K562 (cell line): ENCODE measurements around the gene CDH5. TPM values are rescaled to one million over a fixed set of nuclear protein-coding genes. Genes with fewer than 3 reads are reported as not detected.

ENCODE experiments used
- ATAC-seq: fragments of 200-7000 bp; cut with Tn5 transposase; 3 replicates; pipeline ENCODE4 v1.9.1; 2020; ENCODE audit warnings: moderate library complexity
- BruUV-seq: library from RNA; stranded (reverse); fragments of 400-500 nt; replicated peaks from 2 replicates; lab custom pipeline; 2021; lab: Mats Ljungman, UMichigan
- CTCF ChIA-PET: fragments of 300-600 bp; formaldehyde crosslinking; extraction: SDS; loops from one replicate; lab custom pipeline; 2021; ENCODE audit warnings: low intra/inter-chr PET ratio; lab: Yijun Ruan, JAX
- POLR2A ChIA-PET: fragments of 300-600, 350-650 bp; sonication (Branson Sonifier 250); formaldehyde crosslinking; extraction: SDS; loops from one replicate; lab custom pipeline; 2021; ENCODE audit warnings: antibody characterized with exemption, inconsistent platforms; lab: Yijun Ruan, JAX
- DNase-seq, 4 experiments: peaks; one replicate each; pipeline versions ENCODE4 v3.0.0 to v3.0.0-alpha.2; 2011 to 2018; ENCODE audit warnings: low spot score in 3 of 4, mixed read lengths in 3 of 4; ENCODE audit errors: extremely low read depth in 1 of 4
- FAIRE-seq: peaks from 2 replicates; lab custom pipeline; 2011; peaks lifted over from hg19 to GRCh38; lab: Jason Lieb, UNC
- H2AFZ ChIP-seq: 2 replicates; pipeline ENCODE4 v1.6.0; 2011; ENCODE audit warnings: low read depth, low read length, control low read depth, inconsistent platforms
- H3K27ac ChIP-seq: fragments of 200-600 bp; 3 replicates; pipeline ENCODE4 v1.8.0; 2011; ENCODE audit warnings: low read depth, mild to moderate bottlenecking, control low read depth, inconsistent platforms, low read length, moderate library complexity, mixed read lengths; ENCODE audit errors: extremely low read depth
- H3K27me3 ChIP-seq, 2 experiments: fragments of 300-600 bp in 1 of 2; 2 replicates in 1 of 2; 3 replicates in 1 of 2; pipeline versions ENCODE4 v1.6.0 to v1.8.0; 2011; ENCODE audit warnings: inconsistent platforms in 2 of 2, low read length in 2 of 2, mild to moderate bottlenecking in 1 of 2, mixed read lengths in 1 of 2, moderate library complexity in 1 of 2; ENCODE audit not compliant: control insufficient read depth in 2 of 2, insufficient read depth in 2 of 2
- H3K36me3 ChIP-seq: fragments of 300-600 bp; 3 replicates; pipeline ENCODE4 v1.8.0; 2011; ENCODE audit warnings: mild to moderate bottlenecking, low read length, inconsistent platforms; ENCODE audit not compliant: control insufficient read depth, insufficient read depth
- H3K4me1 ChIP-seq, 2 experiments: fragments of 200-600 bp in 1 of 2; replicated peaks in 1 of 2; 2 replicates in 1 of 2; 3 replicates in 1 of 2; pipeline versions ENCODE4 v1.5.1 to v1.8.0; 2011; ENCODE audit warnings: inconsistent platforms in 2 of 2, low read length in 2 of 2, mild to moderate bottlenecking in 1 of 2, mixed read lengths in 1 of 2, moderate library complexity in 1 of 2; ENCODE audit not compliant: control insufficient read depth in 2 of 2, insufficient read depth in 2 of 2
- H3K4me2 ChIP-seq: 2 replicates; pipeline ENCODE4 v1.6.1; 2011; ENCODE audit warnings: low read length, control low read depth, inconsistent platforms, mixed read lengths; ENCODE audit not compliant: insufficient read depth
- H3K4me3 ChIP-seq: fragments of 200-600 bp; sonication (generic), shearing (Covaris generic); 2 replicates; pipeline ENCODE4 v1.5.1; 2016; ENCODE audit warnings: control low read depth, inconsistent platforms
- H3K79me2 ChIP-seq: fragments of 200-600 bp; 3 replicates; pipeline ENCODE4 v1.8.0; 2011; ENCODE audit warnings: low read length, inconsistent platforms; ENCODE audit not compliant: control insufficient read depth, insufficient read depth
- H3K9ac ChIP-seq, 2 experiments: 2 replicates each; pipeline versions ENCODE4 v1.6.0 to v1.6.1; 2011; ENCODE audit warnings: low read depth in 2 of 2, low read length in 2 of 2, control low read depth in 1 of 2, inconsistent platforms in 1 of 2, mild to moderate bottlenecking in 1 of 2, mixed read lengths in 1 of 2; ENCODE audit not compliant: insufficient read depth in 1 of 2
- H3K9me1 ChIP-seq: one replicate; pipeline ENCODE4 v1.6.0; 2011; ENCODE audit warnings: inconsistent platforms, mild to moderate bottlenecking, low read length, moderate library complexity; ENCODE audit not compliant: control insufficient read depth, insufficient read depth
- H3K9me3 ChIP-seq: replicated peaks from 2 replicates; pipeline ENCODE4 v1.5.1; 2011; ENCODE audit warnings: low read depth, low read length, inconsistent platforms; ENCODE audit not compliant: control insufficient read depth, insufficient read depth
- H4K20me1 ChIP-seq: replicated peaks from 2 replicates; pipeline ENCODE4 v1.6.1; 2011; ENCODE audit warnings: low read length, inconsistent platforms, mixed read lengths; ENCODE audit not compliant: control insufficient read depth, insufficient read depth
- ARID4B ChIP-seq: sonication (generic); formaldehyde crosslinking; IDR thresholded peaks from 2 replicates; pipeline ENCODE4 v1.8.0; 2022; ENCODE audit warnings: mild to moderate bottlenecking, missing genetic modification reagents
- DNMT1 ChIP-seq: fragments of 450-650 bp; IDR thresholded peaks from 2 replicates; pipeline ENCODE4 v1.6.1; 2016; ENCODE audit warnings: antibody characterized with exemption, mild to moderate bottlenecking
- PTTG1 ChIP-seq: fragments of 450-650 bp; IDR thresholded peaks from 2 replicates; pipeline ENCODE4 v1.6.1; 2016; ENCODE audit warnings: low read depth, mild to moderate bottlenecking, missing genetic modification characterization, missing compliant biosample characterization
- WGBS: fragments of 100-300 bp; shearing (Covaris generic); methylation state at CpG from one replicate; pipeline ENCODE4 v1.1.6; 2016; ENCODE audit warnings: low coverage, mixed read lengths; ENCODE audit not compliant: insufficient coverage; ENCODE audit errors: missing lambda C conversion rate; 5-methylcytosine and 5-hydroxymethylcytosine counted together
- in situ Hi-C: fragments of 300-500 bp; cut with MboI; formaldehyde crosslinking; loops from 4 replicates; pipeline ENCODE4 v1.15.0; 2018; ENCODE audit warnings: inconsistent platforms, mixed read lengths
- intact Hi-C: fragments of 100-400 bp; cut with micrococcal nuclease; formaldehyde crosslinking; loops from 2 replicates; pipeline ENCODE4 v1.14.2; 2022
- polyA plus RNA-seq, 8 experiments: library from polyadenylated mRNA; depleted of rRNA in 4 of 8; stranded (reverse) in 5 of 8; unstranded in 3 of 8; fragments of >200 nt; fragmentation: Nextera tagmentation in 2 of 8; fragmentation: Illumina TruSeq in 1 of 8; extraction: Ambion mirVana in 2 of 8; extraction: Trizol in 1 of 8; gene quantifications; 2 replicates each; pipeline versions ENCODE4 v1.2.1 to v1.2.3, GENCODE V29; 2011 to 2014; ENCODE audit warnings: inconsistent platforms in 1 of 8, missing spikeins in 1 of 8
- total RNA-seq, 7 experiments: library from RNA; depleted of rRNA in 6 of 7; stranded (reverse); fragments of >200 nt in 6 of 7; fragmentation: Illumina TruSeq in 2 of 7; extraction: Trizol in 2 of 7; gene quantifications; 2 replicates each; pipeline versions ENCODE4 v1.2.1 to v1.2.3, GENCODE V29; 2011 to 2021; ENCODE audit warnings: low replicate concordance in 1 of 7
- TF ChIP-seq, protein P1 (sequence below): fragments of 200-800 bp; sonication (Bioruptor generic); IDR thresholded peaks from 2 replicates; pipeline ENCODE4 v1.6.1; 2017; ENCODE audit warnings: missing genetic modification characterization, missing compliant biosample characterization

Gene CDH5
- total and polyA plus RNA-seq, 9 of the 15 experiments (the other 6 are each of a cell fraction or from before 2014, with no cell fraction given) = not detected

GRCh38 chr16:66435896-66436295, 69.4 kb downstream of the CDH5 start:
- Histone ChIP-seq H4K20me1 (peaks cover 3% of the 10 kb centered on the region; the same call in 1 of the 2 replicates), H3K4me1 (no peaks in the 10 kb centered on the region), H3K36me3 (no peaks in the 10 kb centered on the region), H3K27me3 (peaks cover 17 to 62% of the 10 kb centered on the region in 2 experiments), H3K9me1 (no peaks in the 10 kb centered on the region), H3K9ac (no peak overlapping the region), H3K27ac (no peak overlapping the region), H3K9me3 (no peaks in the 10 kb centered on the region), H3K79me2 (no peaks in the 10 kb centered on the region), H2AFZ (no peak overlapping the region), H3K4me2 (no peak overlapping the region), H3K4me3 (no peak overlapping the region)
- in situ Hi-C loops (no loop called here), intact Hi-C loops (no loop called here)
- no TSS peak for BruUV-seq
- DNase-seq (no peak), FAIRE-seq (no peak), ATAC-seq (no peak)
- POLR2A ChIA-PET = no interaction called here
- 0% methylated on average over 1 of the region's 1 CpG for WGBS
- TF ChIP-seq PTTG1 (tag) (no peak), DNMT1 (no peak), ARID4B (CRISPR knock-in tag) (no peak)
- TF ChIP-seq, protein P1, sequence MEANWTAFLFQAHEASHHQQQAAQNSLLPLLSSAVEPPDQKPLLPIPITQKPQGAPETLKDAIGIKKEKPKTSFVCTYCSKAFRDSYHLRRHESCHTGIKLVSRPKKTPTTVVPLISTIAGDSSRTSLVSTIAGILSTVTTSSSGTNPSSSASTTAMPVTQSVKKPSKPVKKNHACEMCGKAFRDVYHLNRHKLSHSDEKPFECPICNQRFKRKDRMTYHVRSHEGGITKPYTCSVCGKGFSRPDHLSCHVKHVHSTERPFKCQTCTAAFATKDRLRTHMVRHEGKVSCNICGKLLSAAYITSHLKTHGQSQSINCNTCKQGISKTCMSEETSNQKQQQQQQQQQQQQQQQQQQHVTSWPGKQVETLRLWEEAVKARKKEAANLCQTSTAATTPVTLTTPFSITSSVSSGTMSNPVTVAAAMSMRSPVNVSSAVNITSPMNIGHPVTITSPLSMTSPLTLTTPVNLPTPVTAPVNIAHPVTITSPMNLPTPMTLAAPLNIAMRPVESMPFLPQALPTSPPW (CRISPR knock-in tag) = no peak
- CTCF ChIA-PET = no interaction called here
